22Rv1 (cell line): ENCODE measurements around the gene SFXN2.

Experiments used
- H3K27ac ChIP-seq: fragments of 450-650 bp; 2 replicates; pipeline ENCODE4 v1.5.1; 2017
- ZFX ChIP-seq: fragments of 450-650 bp; IDR thresholded peaks from 2 replicates; pipeline ENCODE4 v1.6.1; 2017; ENCODE audit warnings: antibody characterized with exemption, borderline replicate concordance
- TF ChIP-seq, protein P1 (sequence below): fragments of 450-650 bp; IDR thresholded peaks from 2 replicates; pipeline ENCODE4 v1.5.1; 2017; ENCODE audit warnings: mild to moderate bottlenecking

The SFXN2 gene

GRCh38 chr10:102783568-102783967 is 69.1 kb downstream of the SFXN2 start:
- no peak for TF ChIP-seq ZFX
- TF ChIP-seq, protein P1, sequence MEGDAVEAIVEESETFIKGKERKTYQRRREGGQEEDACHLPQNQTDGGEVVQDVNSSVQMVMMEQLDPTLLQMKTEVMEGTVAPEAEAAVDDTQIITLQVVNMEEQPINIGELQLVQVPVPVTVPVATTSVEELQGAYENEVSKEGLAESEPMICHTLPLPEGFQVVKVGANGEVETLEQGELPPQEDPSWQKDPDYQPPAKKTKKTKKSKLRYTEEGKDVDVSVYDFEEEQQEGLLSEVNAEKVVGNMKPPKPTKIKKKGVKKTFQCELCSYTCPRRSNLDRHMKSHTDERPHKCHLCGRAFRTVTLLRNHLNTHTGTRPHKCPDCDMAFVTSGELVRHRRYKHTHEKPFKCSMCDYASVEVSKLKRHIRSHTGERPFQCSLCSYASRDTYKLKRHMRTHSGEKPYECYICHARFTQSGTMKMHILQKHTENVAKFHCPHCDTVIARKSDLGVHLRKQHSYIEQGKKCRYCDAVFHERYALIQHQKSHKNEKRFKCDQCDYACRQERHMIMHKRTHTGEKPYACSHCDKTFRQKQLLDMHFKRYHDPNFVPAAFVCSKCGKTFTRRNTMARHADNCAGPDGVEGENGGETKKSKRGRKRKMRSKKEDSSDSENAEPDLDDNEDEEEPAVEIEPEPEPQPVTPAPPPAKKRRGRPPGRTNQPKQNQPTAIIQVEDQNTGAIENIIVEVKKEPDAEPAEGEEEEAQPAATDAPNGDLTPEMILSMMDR, result no peak
- no peak overlapping the region for H3K27ac ChIP-seq

- H3K27ac ChIP-seq, result no peak overlapping the region
- TF ChIP-seq, protein P1, result no peak
- TF ChIP-seq ZFX, result no peak
Observed at GRCh38 chr10:102785818-102786217, 71.4 kb downstream of the SFXN2 start.

DNA sequence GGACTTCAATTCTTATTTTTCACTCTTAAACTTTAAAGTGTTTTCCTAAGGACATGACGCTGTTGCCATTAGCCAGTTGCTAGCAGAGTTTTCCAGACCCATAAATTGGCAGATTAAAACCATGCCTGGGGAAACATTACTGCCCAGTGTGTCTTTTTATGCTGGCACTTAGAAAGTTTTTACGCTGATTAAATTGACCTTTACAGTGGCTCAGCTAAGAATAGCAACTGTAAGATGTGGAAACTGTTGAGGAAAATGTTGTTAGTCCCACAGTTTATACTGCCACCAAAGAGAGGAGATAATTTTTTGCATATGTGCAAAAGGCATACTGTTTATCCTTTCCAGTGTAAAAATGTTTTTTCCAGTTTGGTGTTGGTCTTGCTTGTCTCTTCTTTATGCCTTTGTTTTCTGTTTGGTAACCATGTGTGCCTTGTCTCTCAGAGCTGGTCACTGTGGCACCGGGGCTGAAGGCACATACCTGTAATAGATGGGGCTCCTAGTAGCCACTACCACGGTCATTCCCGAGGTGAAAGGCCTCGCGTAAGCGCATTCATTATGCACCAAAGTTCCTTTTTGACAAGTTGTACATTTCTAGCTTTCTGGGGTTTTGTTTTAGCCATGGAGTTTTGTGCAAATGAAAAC is 77.4 kb downstream of the SFXN2 start:
- no peak overlapping the region for H3K27ac ChIP-seq
- TF ChIP-seq, protein P1, result no peak
- no peak for TF ChIP-seq ZFX
